DND-41 (cell line): Measurements from ENCODE around the gene SMG6.

ENCODE experiments used
- ATAC-seq: fragments of 200-7000 bp; cut with Tn5 transposase; 3 replicates; pipeline ENCODE4 v1.9.1; 2021; ENCODE audit warnings: low read depth; ENCODE audit not compliant: insufficient read depth
- DNase-seq: peaks from one replicate; pipeline ENCODE4 v3.0.0-alpha.2; 2020
- H2AFZ ChIP-seq: 2 replicates; pipeline ENCODE4 v1.6.0; 2012; ENCODE audit warnings: low read depth, low read length
- H3K27ac ChIP-seq: 2 replicates; pipeline ENCODE4 v1.5.1; 2012; ENCODE audit warnings: low read length, inconsistent platforms
- H3K27me3 ChIP-seq: fragments of 200-600 bp; sonication (generic); 2 replicates; pipeline ENCODE4 v1.6.0; 2012; ENCODE audit warnings: low read length, mild to moderate bottlenecking, inconsistent platforms; ENCODE audit not compliant: insufficient read depth, poor library complexity
- H3K36me3 ChIP-seq: 2 replicates; pipeline ENCODE4 v1.5.1; 2012; ENCODE audit warnings: low read length, inconsistent platforms; ENCODE audit not compliant: insufficient read depth
- H3K4me1 ChIP-seq: 2 replicates; pipeline ENCODE4 v1.5.1; 2012; ENCODE audit warnings: mild to moderate bottlenecking, low read length; ENCODE audit not compliant: insufficient read depth
- H3K4me2 ChIP-seq: 2 replicates; pipeline ENCODE4 v1.6.0; 2012; ENCODE audit warnings: mild to moderate bottlenecking, moderate library complexity, low read length, inconsistent platforms; ENCODE audit not compliant: insufficient read depth
- H3K4me3 ChIP-seq, 2 experiments: fragments of 200-600 bp in 1 of 2; shearing (Covaris generic) in 1 of 2; 2 replicates each; pipeline ENCODE4 v1.5.1; 2012 to 2016; ENCODE audit warnings: inconsistent platforms in 2 of 2, low read length in 2 of 2, mild to moderate bottlenecking in 2 of 2, low read depth in 1 of 2, moderate library complexity in 1 of 2
- H3K79me2 ChIP-seq: 2 replicates; pipeline ENCODE4 v1.6.0; 2012; ENCODE audit warnings: low read length, inconsistent platforms; ENCODE audit not compliant: insufficient read depth
- H3K9ac ChIP-seq: 2 replicates; pipeline ENCODE4 v1.6.0; 2012; ENCODE audit warnings: low read depth, mild to moderate bottlenecking, inconsistent platforms, low read length, moderate library complexity
- H3K9me3 ChIP-seq: 2 replicates; pipeline ENCODE4 v1.5.1; 2012; ENCODE audit warnings: low read length, moderate library complexity, mild to moderate bottlenecking, inconsistent platforms; ENCODE audit not compliant: insufficient read depth, severe bottlenecking
- H4K20me1 ChIP-seq: 2 replicates; pipeline ENCODE4 v1.6.0; 2012; ENCODE audit warnings: low read length; ENCODE audit not compliant: insufficient read depth
- EZH2 ChIP-seq: IDR thresholded peaks from 3 replicates; pipeline ENCODE4 v1.6.1; 2012; ENCODE audit warnings: borderline replicate concordance, low read depth, mild to moderate bottlenecking, moderate library complexity, low read length, inconsistent platforms; ENCODE audit not compliant: severe bottlenecking
- TF ChIP-seq, protein P1 (sequence below): IDR thresholded peaks from 2 replicates; pipeline ENCODE4 v1.5.1; 2012; ENCODE audit warnings: borderline replicate concordance, low read length, moderate library complexity, mild to moderate bottlenecking; ENCODE audit not compliant: poor library complexity, severe bottlenecking; ENCODE audit errors: extremely low read depth

The SMG6 gene

DNA sequence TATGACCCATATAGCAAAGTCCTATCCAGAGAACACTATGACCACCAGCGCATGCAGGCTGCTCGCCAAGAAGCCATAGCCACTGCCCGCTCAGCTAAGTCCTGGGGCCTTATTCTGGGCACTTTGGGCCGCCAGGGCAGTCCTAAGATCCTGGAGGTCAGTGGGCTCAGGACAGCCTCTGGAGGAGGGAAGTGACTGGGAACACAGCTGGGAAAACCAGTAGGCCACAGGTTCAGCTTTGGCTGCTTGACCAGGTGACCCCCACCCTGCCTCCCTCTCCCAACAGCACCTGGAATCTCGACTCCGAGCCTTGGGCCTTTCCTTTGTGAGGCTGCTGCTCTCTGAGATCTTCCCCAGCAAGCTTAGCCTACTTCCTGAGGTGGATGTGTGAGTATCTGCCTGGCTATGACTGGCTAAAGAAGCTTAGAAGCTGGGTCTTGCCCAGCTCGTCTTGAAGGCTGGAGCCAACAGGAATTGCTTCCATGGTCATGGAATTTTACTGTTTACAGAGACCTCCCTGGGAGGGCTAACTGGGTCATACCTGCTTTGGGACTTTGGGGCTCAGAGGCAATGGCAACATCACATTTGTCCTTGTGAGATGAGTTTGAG, 263.3 kb downstream of the SMG6 start:
- no peak for DNase-seq
- no peak overlapping the region for H3K27ac ChIP-seq
- TF ChIP-seq EZH2: no peak
- TF ChIP-seq, protein P1, sequence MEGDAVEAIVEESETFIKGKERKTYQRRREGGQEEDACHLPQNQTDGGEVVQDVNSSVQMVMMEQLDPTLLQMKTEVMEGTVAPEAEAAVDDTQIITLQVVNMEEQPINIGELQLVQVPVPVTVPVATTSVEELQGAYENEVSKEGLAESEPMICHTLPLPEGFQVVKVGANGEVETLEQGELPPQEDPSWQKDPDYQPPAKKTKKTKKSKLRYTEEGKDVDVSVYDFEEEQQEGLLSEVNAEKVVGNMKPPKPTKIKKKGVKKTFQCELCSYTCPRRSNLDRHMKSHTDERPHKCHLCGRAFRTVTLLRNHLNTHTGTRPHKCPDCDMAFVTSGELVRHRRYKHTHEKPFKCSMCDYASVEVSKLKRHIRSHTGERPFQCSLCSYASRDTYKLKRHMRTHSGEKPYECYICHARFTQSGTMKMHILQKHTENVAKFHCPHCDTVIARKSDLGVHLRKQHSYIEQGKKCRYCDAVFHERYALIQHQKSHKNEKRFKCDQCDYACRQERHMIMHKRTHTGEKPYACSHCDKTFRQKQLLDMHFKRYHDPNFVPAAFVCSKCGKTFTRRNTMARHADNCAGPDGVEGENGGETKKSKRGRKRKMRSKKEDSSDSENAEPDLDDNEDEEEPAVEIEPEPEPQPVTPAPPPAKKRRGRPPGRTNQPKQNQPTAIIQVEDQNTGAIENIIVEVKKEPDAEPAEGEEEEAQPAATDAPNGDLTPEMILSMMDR: no peak

DNA sequence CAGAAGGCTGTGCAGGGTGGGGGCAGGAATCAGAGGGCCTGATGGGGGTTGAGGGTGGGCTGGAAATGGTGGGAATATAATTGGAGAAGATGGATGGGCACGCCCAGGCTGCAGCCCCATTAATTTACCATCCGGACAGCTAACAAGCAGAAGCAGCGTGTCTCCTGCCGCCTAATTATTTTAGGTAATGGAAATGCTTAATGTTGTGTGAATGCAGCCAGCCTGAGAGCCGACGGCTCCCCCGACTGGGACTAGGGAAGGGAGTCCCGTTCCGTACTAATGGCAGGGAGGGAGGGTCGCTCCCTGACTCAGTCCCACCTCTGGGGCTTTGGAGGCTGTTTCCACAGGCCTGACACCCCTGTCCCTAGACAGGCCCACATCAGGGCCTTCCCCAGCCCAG, 266.4 kb downstream of the SMG6 start:
- Histone ChIP-seq H3K4me3 (no peak overlapping the region), H3K36me3 (peaks cover 58% of the 10 kb centered on the region), H3K9ac (no peak overlapping the region), H3K4me2 (no peak overlapping the region), H4K20me1 (peaks cover 13% of the 10 kb centered on the region; the same call in 1 of the 2 replicates), H3K4me1 (peaks cover 10% of the 10 kb centered on the region), H2AFZ (no peak overlapping the region), H3K79me2 (peaks cover 3% of the 10 kb centered on the region), H3K27ac (no peak overlapping the region), H3K27me3 (no peaks in the 10 kb centered on the region), H3K9me3 (no peaks in the 10 kb centered on the region)
- ATAC-seq (no peak), DNase-seq (no peak)
- no peak for TF ChIP-seq EZH2
- TF ChIP-seq, protein P1: no peak

More for the DNA sequence above, 263.3 kb downstream of the SMG6 start:
- Histone ChIP-seq H3K36me3 (peaks cover 73% of the 10 kb centered on the region), H3K4me3 (no peak overlapping the region), H3K4me1 (peaks cover 21% of the 10 kb centered on the region), H3K27me3 (no peaks in the 10 kb centered on the region), H2AFZ (no peak overlapping the region), H4K20me1 (peaks cover 15% of the 10 kb centered on the region; the same call in 1 of the 2 replicates), H3K9me3 (no peaks in the 10 kb centered on the region), H3K79me2 (peaks cover 18% of the 10 kb centered on the region), H3K4me2 (no peak overlapping the region), H3K9ac (no peak overlapping the region)
- ATAC-seq: no peak

DNA sequence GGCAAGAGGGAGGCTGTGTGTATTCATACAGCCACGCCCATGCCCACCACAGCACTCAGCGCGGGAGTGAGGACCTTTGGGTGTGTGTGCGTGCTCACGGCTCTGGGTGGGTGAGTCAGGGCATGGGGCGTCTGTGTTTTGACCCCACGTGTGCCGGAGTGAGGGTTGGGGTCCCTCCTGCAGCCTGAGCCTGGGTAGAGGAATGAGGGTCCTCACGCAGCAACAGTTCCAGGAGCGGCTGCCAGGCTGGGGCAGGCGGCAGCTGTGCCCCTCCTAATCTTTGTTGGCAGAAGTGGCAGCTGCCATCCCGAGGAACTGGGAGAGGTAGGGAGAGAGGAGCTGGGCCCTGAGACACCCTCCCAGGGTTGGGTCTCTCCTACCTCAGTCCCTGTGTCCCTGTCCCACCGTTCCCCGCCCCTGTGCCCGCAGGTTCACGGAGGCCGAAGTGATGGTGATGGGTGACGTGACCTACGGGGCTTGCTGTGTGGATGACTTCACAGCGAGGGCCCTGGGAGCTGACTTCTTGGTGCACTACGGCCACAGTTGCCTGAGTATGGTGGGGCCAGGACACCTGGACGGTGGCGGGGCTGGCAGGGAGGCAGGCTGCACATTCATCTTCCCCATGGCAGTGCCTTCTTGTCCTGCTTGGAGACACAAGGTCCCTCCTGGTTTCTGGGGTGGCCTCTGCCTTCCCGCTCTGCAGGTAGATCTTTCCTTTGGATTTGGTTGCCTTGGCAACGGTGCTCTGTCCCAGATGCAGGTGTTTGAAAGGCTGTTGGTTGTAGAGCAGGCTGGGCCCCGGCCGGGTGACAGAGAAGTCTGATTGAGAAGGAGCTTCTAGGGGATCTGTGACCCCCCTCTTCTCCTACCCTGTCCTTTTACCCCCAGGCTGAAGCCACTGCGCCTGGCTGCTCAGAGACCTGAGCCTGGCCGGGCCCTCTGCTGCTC, 267.8 kb downstream of the SMG6 start:
- Histone ChIP-seq H3K27ac (no peak overlapping the region), H4K20me1 (peaks cover 13% of the 10 kb centered on the region; the same call in 1 of the 2 replicates), H3K4me1 (peaks cover 17% of the 10 kb centered on the region), H3K79me2 (peaks cover 15% of the 10 kb centered on the region), H2AFZ (no peak overlapping the region), H3K4me2 (no peak overlapping the region), H3K36me3 (peaks cover 52% of the 10 kb centered on the region), H3K27me3 (no peaks in the 10 kb centered on the region), H3K9me3 (no peaks in the 10 kb centered on the region), H3K9ac (no peak overlapping the region), H3K4me3 (no peak overlapping the region)
- ATAC-seq: no peak
- TF ChIP-seq, protein P1: no peak
- TF ChIP-seq EZH2: no peak
- DNase-seq: no peak
